Neural cell (in vitro differentiated cells): ENCODE results near the gene ZNF23. TPM values are rescaled to one million over a fixed set of nuclear protein-coding genes. Genes with fewer than 3 reads are reported as not detected.

Source experiments
- H2AFZ ChIP-seq: fragments of 200-600, 300-800 bp; sonication (generic), shearing (Covaris generic); 2 replicates; pipeline ENCODE4 v1.6.0; 2014; ENCODE audit warnings: low read depth, mild to moderate bottlenecking, antibody characterized with exemption, low read length, moderate library complexity
- H3F3A ChIP-seq: fragments of 200-600 bp; shearing (Covaris generic); 2 replicates; pipeline ENCODE4 v1.6.1; 2016; ENCODE audit warnings: mild to moderate bottlenecking, moderate library complexity, mixed read lengths, antibody characterized with exemption, low read length; ENCODE audit not compliant: insufficient read depth, poor library complexity, severe bottlenecking
- H3K27ac ChIP-seq: fragments of 200-600, 300-800 bp; sonication (generic), shearing (Covaris generic); 2 replicates; pipeline ENCODE4 v1.5.1; 2014; ENCODE audit warnings: mild to moderate bottlenecking, low read length, moderate library complexity
- H3K27me3 ChIP-seq: fragments of 300-800, 200-600 bp; sonication (generic), shearing (Covaris generic); 2 replicates; pipeline ENCODE4 v1.6.0; 2014; ENCODE audit warnings: mild to moderate bottlenecking, low read depth, low read length, moderate library complexity; ENCODE audit not compliant: insufficient read depth
- H3K36me3 ChIP-seq: fragments of 300-800, 200-600 bp; sonication (generic), shearing (Covaris generic); 2 replicates; pipeline ENCODE4 v1.5.1; 2014; ENCODE audit warnings: mild to moderate bottlenecking, antibody characterized with exemption, low read length, moderate library complexity; ENCODE audit not compliant: insufficient read depth
- H3K4me2 ChIP-seq: fragments of 300-800, 200-600 bp; sonication (generic), shearing (Covaris generic); 2 replicates; pipeline ENCODE4 v1.6.0; 2014; ENCODE audit warnings: mild to moderate bottlenecking, low read length
- H3K4me3 ChIP-seq: fragments of 300-800, 200-600 bp; sonication (generic), shearing (Covaris generic); 2 replicates; pipeline ENCODE4 v1.5.1; 2014; ENCODE audit warnings: mild to moderate bottlenecking, low read length, moderate library complexity
- H3K79me2 ChIP-seq: fragments of 200-600 bp; shearing (Covaris generic); replicated peaks from 2 replicates; pipeline ENCODE4 v1.6.0; 2014; ENCODE audit warnings: mild to moderate bottlenecking, low read length, moderate library complexity; ENCODE audit not compliant: insufficient read depth
- H3K9ac ChIP-seq: fragments of 300-800, 200-600 bp; sonication (generic), shearing (Covaris generic); 2 replicates; pipeline ENCODE4 v1.6.1; 2016; ENCODE audit warnings: mild to moderate bottlenecking, low read length, mixed read lengths
- H3K9me2 ChIP-seq: fragments of 200-600 bp; shearing (Covaris generic); 2 replicates; pipeline ENCODE4 v1.6.1; 2016; ENCODE audit warnings: mild to moderate bottlenecking, low read length, mixed read lengths; ENCODE audit not compliant: insufficient read depth
- H3K9me3 ChIP-seq: fragments of 200-600, 300-800 bp; sonication (generic), shearing (Covaris generic); 2 replicates; pipeline ENCODE4 v1.6.1; 2016; ENCODE audit warnings: mild to moderate bottlenecking, mixed run types, low read length, moderate library complexity, mixed read lengths
- H4K20me1 ChIP-seq: fragments of 200-600 bp; shearing (Covaris generic); 2 replicates; pipeline ENCODE4 v1.6.1; 2016; ENCODE audit warnings: mild to moderate bottlenecking, mixed run types; ENCODE audit not compliant: insufficient read depth
- CTCF ChIP-seq: fragments of 450-650 bp; IDR thresholded peaks from 2 replicates; pipeline ENCODE4 v1.5.1; 2014; ENCODE audit warnings: antibody characterized with exemption, mild to moderate bottlenecking, moderate library complexity; ENCODE audit not compliant: poor library complexity, severe bottlenecking
- EP300 ChIP-seq: fragments of 450-650 bp; conservative IDR thresholded peaks from 2 replicates; pipeline ENCODE4 v1.6.1; 2014; ENCODE audit warnings: antibody characterized with exemption, mild to moderate bottlenecking, moderate library complexity; ENCODE audit not compliant: poor library complexity, severe bottlenecking
- EZH2 ChIP-seq: fragments of 200-600, 300-800 bp; shearing (Covaris generic), sonication (generic); IDR thresholded peaks from 2 replicates; pipeline ENCODE4 v1.6.1; 2014; ENCODE audit warnings: antibody characterized with exemption, low read length, borderline replicate concordance, mild to moderate bottlenecking; ENCODE audit not compliant: insufficient read depth, poor library complexity, severe bottlenecking
- MXI1 ChIP-seq: fragments of 450-650 bp; conservative IDR thresholded peaks from 2 replicates; pipeline ENCODE4 v1.6.1; 2014; ENCODE audit warnings: antibody characterized with exemption, mild to moderate bottlenecking; ENCODE audit not compliant: poor library complexity, severe bottlenecking
- POLR2AphosphoS5 ChIP-seq: IDR thresholded peaks from 2 replicates; pipeline ENCODE4 v1.6.1; 2012
- RAD21 ChIP-seq: fragments of 450-650 bp; conservative IDR thresholded peaks from 2 replicates; pipeline ENCODE4 v1.6.1; 2014; ENCODE audit warnings: antibody characterized with exemption, mild to moderate bottlenecking, moderate library complexity
- REST ChIP-seq: IDR thresholded peaks from 2 replicates; pipeline ENCODE4 v1.6.1; 2012; ENCODE audit warnings: borderline replicate concordance
- SMC3 ChIP-seq: fragments of 450-650 bp; conservative IDR thresholded peaks from 2 replicates; pipeline ENCODE4 v1.6.1; 2014; ENCODE audit warnings: antibody characterized with exemption, mild to moderate bottlenecking, moderate library complexity; ENCODE audit not compliant: poor library complexity
- TAF1 ChIP-seq: IDR thresholded peaks from 2 replicates; pipeline ENCODE4 v1.6.1; 2012; ENCODE audit warnings: low read depth
- polyA plus RNA-seq: library from polyadenylated mRNA; depleted of rRNA; stranded (reverse); fragments of >200 nt; gene quantifications from 2 replicates; pipeline ENCODE4 v1.2.3, GENCODE V29; 2014

ZNF23 gene
- polyA plus RNA-seq, 1 donor from 2014 or later: 40.4 TPM

- no peak for TF ChIP-seq SMC3
- TF ChIP-seq EZH2: no peak
- no peak for TF ChIP-seq EP300
- TF ChIP-seq CTCF: no peak
- H3K27me3 ChIP-seq: no peaks in the 10 kb centered on the region
- no peaks in the 10 kb centered on the region for H4K20me1 ChIP-seq
- H3K9me3 ChIP-seq: no peaks in the 10 kb centered on the region
- no peak overlapping the region for H3K4me3 ChIP-seq
- no peak overlapping the region for H3K4me2 ChIP-seq
- no peak overlapping the region for H3K27ac ChIP-seq
- H3K36me3 ChIP-seq: no peaks in the 10 kb centered on the region
- no peaks in the 10 kb centered on the region for H3K9me2 ChIP-seq
- peaks cover 27% of the 10 kb centered on the region for H3K79me2 ChIP-seq
- H3F3A ChIP-seq: no peaks in the 10 kb centered on the region
- H3K9ac ChIP-seq: no peak overlapping the region
- no peak overlapping the region for H2AFZ ChIP-seq
Measured at GRCh38 chr16:71459510-71459909, 2.5 kb downstream of the ZNF23 start.

- Histone ChIP-seq H4K20me1 (no peaks in the 10 kb centered on the region), H3K4me3 (no peak overlapping the region), H3K27me3 (no peaks in the 10 kb centered on the region), H3K9ac (no peak overlapping the region), H3F3A (no peaks in the 10 kb centered on the region), H3K79me2 (peaks cover 22% of the 10 kb centered on the region), H3K36me3 (peaks cover 8% of the 10 kb centered on the region), H3K9me3 (no peaks in the 10 kb centered on the region), H2AFZ (no peak overlapping the region), H3K27ac (no peak overlapping the region), H3K4me2 (no peak overlapping the region), H3K9me2 (no peaks in the 10 kb centered on the region)
- TF ChIP-seq CTCF: no peak
- TF ChIP-seq REST: no peak
- no peak for TF ChIP-seq SMC3
- TF ChIP-seq EZH2: no peak
- TF ChIP-seq POLR2AphosphoS5: no peak
- TF ChIP-seq EP300: no peak
- no peak for TF ChIP-seq RAD21
- no peak for TF ChIP-seq TAF1
- no peak for TF ChIP-seq MXI1
Measured at GRCh38 chr16:71456801-71457200, 5.2 kb downstream of the ZNF23 start.
